Inflammatory macrophage treated with lipopolysaccharide for 1 hour (primary cell): ENCODE measurements around the gene LPIN1.

ENCODE experiments used
- DNase-seq, 2 donors: peaks; one replicate each; pipeline ENCODE4 v3.0.0-alpha.2; 2020 to 2022

LPIN1 gene

DNA sequence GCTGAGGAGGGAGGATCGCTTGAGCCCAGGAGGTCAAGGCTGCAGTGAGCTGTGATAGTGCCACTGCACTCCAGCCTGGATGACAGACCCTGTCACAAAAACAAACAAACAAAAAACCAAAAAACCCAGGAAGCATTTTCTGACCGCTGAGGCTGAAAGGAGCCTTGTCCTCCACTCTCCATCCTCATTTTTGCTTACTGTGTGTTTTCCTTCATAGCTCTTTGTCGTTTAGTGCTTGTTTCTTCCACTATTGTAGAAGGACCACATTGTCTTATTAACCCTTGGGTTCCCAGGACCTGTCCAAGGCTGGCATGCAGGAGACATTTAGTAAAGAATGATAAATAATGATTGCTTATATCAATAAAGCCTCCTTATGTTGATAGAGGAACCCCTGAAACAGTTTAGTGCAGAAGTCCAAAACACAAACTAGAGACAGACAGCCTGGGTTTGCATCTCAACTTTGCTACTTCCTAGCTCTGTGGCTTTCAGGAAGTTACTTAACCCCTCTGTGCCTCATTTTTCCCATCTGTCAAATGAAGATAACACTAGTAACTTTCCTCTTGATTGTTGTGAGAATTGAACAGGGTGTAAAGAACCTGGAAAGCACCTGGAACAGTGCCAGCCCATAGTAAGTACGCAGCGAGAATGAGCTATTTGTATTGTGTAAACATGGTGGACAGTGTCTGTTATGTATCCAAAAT, 126.0 kb downstream of the LPIN1 start:
- peak in 1 of 2 donors; percentile 23 for DNase-seq

DNA sequence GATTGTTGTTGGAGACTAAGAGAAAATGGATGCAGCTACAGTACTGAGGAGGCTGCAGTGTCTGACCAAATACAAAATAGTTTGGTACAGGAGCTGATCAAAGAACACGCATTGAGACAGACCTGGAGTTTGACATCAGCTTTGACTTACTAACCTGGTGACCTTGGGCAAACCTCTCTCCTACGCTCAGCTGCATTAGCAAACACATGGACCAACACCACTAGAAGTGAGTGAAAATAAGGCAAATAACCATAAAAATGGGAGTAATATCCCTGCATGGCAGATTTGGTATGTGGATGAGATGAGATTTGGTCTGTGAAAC, 126.5 kb downstream of the LPIN1 start:
- DNase-seq: no peak

GRCh38 chr2:11873356-11874154, 127.1 kb downstream of the LPIN1 start:
- DNase-seq: peak; percentile 62 to 85

DNA sequence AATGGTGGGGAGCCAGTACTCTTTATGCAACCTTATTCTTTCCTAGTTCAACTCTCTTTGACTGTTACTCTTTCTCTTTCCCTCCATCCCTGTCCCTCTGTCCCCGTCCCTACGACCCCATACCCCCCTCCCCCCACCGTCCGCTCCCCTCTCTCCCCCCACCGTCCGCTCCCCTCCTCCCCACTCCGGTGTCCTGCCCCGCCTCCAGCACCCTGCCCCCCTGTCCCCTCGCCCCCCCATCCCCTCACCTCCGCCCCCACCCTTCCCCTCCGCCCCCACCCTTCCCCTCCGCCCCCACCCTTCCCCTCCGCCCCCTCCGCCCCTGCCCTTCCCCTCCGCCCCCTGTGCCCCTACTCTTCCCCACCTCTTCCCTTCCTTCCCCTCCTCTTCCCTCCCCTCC, 128.4 kb downstream of the LPIN1 start:
- no peak for DNase-seq

- no peak for DNase-seq
Measured at GRCh38 chr2:11875481-11875880, 129.0 kb downstream of the LPIN1 start.

DNA sequence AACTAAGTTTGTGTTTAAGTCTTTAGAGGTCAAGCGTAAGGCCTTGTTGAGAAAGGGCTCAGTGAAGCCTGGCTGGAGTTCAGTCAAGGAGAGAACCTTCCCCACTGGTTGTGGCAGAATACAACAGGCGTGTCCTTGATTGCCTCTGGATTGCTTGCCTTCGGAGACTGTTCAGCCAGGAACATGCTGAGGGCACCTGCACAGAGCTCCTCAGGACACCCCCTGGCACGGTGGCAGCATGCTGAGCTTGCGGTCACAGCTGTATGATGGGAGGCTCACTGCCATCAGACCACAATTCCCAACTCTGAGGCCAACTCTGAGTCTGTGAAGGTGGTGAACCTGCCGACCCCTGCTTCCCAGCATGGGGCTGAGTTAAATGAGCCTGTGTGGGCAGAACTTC, 130.0 kb downstream of the LPIN1 start:
- no peak for DNase-seq

GRCh38 chr2:11876889-11877288, 130.5 kb downstream of the LPIN1 start:
- no peak for DNase-seq
